ENCODE results near the gene ACTR1A. TPM values are rescaled to one million over a fixed set of nuclear protein-coding genes. Genes with fewer than 3 reads are reported as not detected.

Gene ACTR1A
- total RNA-seq, 4 donors from 2014 or later = 68.0 to 85.6 (median 82.3) TPM

DNA sequence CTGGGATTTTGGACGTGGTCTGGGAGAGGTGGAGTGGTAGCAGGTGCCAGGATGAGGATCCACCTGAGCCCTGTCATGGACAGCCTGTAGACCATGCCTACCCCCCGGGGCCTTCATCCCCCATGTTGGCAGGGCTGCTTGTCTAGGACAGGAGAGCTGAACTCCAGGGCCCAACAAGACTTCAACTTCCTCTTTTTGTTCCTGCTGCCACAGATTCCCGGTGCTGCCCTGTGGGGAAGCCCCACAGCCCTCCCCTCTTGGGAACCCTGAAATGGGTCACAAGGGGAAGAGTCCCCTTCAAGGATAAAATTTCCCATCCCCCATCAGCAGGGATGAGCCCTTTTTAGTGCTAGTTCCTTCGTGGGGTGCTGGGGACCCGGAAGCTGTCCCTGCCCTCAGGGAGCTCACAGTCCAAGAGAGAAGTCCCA is 68.9 kb downstream of the ACTR1A start:
- no peak for DNase-seq
- peak overlapping the region in 1 of 4 donors; percentile 28 for H3K27ac ChIP-seq
- H3K36me3 ChIP-seq = no peaks in the 10 kb centered on the region
- H3K4me1 ChIP-seq = peaks cover 9 to 51% (median 16%) of the 10 kb centered on the region in 3 donors
- H3K9me3 ChIP-seq = no peaks in the 10 kb centered on the region
- peaks cover 0 to 29% (median 0%) of the 10 kb centered on the region in 4 donors for H3K27me3 ChIP-seq
- WGBS, 2 donors = 47 to 51% methylated on average over 2 of the region's 5 CpGs
- H3K4me3 ChIP-seq = no peak overlapping the region
- intact Hi-C loops (cut with DNase I) = no loop called here
- TF ChIP-seq POLR2A (IDR thresholded peaks at IDR 0.05) = no peak
- TF ChIP-seq, protein P1, sequence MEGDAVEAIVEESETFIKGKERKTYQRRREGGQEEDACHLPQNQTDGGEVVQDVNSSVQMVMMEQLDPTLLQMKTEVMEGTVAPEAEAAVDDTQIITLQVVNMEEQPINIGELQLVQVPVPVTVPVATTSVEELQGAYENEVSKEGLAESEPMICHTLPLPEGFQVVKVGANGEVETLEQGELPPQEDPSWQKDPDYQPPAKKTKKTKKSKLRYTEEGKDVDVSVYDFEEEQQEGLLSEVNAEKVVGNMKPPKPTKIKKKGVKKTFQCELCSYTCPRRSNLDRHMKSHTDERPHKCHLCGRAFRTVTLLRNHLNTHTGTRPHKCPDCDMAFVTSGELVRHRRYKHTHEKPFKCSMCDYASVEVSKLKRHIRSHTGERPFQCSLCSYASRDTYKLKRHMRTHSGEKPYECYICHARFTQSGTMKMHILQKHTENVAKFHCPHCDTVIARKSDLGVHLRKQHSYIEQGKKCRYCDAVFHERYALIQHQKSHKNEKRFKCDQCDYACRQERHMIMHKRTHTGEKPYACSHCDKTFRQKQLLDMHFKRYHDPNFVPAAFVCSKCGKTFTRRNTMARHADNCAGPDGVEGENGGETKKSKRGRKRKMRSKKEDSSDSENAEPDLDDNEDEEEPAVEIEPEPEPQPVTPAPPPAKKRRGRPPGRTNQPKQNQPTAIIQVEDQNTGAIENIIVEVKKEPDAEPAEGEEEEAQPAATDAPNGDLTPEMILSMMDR (IDR thresholded peaks at IDR 0.05) = no peak

DNA sequence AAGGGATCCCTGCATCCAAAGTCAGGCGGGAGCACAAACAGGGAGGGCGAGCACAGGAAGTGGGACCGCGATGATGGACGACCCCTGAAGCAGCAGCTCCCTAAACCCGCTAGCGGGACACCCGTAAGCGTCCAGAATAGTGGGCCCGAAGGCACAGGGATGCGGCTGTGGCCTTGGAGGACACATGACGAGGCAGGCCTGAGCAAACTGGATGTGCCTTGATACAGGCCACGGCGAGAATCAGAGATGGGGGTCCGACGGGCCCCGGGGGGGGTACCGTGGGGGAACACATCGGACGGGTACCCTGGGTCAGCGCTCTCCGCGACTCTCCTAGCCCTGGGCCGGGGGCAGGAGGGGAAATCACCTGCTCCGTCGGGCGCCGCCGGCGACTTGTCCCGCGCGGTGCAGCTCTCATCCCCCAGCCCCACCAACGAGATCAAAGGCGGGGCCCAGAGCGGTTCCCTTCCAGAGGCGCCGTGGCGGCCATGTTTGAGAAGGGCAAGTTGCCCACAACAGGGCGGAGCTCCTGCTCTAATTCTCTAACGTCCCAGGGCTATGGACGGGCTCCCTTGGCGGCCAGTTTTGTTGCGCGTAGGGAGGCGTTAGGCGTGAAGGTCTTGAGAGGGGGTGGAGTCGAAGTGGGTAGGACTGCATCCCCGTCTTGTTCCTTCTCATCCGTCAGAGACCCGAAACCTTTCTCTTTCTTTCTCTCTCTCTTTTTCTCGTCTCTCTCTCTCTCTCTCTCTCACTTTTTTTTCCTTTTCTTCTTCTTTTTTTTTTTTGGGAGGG is 70.2 kb downstream of the ACTR1A start, which contains the start of gene CUEDC2:
TSS of gene CUEDC2 (minus strand) at position 413 of the 789 bp plus-strand sequence. CDS start 7,386 bp downstream, outside the sequence.
- Histone ChIP-seq H3K4me1 (peaks cover 9 to 58% (median 16%) of the 10 kb centered on the region in 3 donors), H3K27me3 (peaks cover 0 to 29% (median 0%) of the 10 kb centered on the region in 4 donors), H3K4me3 (peak within 1 kb of the TSS; percentile 75 to 95 (median 88)), H3K9me3 (no peaks in the 10 kb centered on the region), H3K36me3 (no peaks in the 10 kb centered on the region), H3K27ac (peak within 1 kb of the TSS; percentile 83 to 93 (median 88))
- intact Hi-C loops (cut with DNase I) = no loop called here
- TF ChIP-seq, protein P1 (IDR thresholded peaks at IDR 0.05) = peak in 1 of 6 experiments; percentile 21
- peak in 2 of 4 donors; percentile 21 to 47 for TF ChIP-seq POLR2A (IDR thresholded peaks at IDR 0.05)
- 0 to 2% methylated on average over 22 to 24 of the region's 52 CpGs for WGBS, 2 donors
- DNase-seq = peak; percentile 80

DNA sequence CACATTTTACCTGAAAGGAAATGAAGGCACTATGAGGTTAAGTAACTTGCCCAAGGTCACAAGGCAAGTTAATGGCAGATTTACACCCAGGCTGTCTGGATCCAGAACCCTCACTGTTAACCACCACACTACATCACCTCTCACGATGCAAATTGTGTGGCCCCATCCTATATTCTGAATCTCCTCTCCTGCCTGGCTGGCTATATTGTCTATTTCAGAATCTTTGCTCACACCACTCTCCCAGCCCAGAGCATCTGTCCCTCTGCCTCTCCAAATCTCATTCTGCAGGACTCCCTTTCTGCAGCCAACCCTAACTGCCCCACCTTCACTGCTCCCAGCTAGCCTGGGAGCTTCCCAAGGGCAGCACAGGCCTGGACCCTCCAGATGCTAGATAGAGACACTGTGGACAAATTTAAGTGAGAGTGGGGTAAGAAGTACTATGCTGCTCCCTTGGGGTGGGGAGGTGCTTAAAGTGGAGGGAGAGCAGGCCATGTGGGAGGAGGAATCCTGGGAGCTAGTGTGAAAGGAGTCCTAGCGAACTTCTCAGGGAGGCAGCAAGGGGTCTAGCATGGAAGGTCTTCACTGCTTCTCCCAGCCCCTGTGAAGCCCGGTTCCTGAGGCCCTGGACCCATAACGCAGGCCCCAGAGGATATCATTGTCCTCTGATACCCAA is 70.9 kb downstream of the ACTR1A start:
- Histone ChIP-seq H3K9me3 (no peaks in the 10 kb centered on the region), H3K4me1 (peaks cover 9 to 58% (median 16%) of the 10 kb centered on the region in 3 donors), H3K27ac (peak overlapping the region; percentile 83 to 93 (median 88)), H3K4me3 (peak overlapping the region; percentile 75 to 95 (median 88)), H3K36me3 (no peaks in the 10 kb centered on the region), H3K27me3 (peaks cover 0 to 29% (median 0%) of the 10 kb centered on the region in 4 donors)
- TF ChIP-seq POLR2A (IDR thresholded peaks at IDR 0.05) = no peak
- TF ChIP-seq, protein P1 (IDR thresholded peaks at IDR 0.05) = no peak
- no peak for DNase-seq
- intact Hi-C loops (cut with DNase I) = no loop called here
- WGBS, 2 donors = 10 to 17% methylated on average over 3 to 4 of the region's 4 CpGs

DNA sequence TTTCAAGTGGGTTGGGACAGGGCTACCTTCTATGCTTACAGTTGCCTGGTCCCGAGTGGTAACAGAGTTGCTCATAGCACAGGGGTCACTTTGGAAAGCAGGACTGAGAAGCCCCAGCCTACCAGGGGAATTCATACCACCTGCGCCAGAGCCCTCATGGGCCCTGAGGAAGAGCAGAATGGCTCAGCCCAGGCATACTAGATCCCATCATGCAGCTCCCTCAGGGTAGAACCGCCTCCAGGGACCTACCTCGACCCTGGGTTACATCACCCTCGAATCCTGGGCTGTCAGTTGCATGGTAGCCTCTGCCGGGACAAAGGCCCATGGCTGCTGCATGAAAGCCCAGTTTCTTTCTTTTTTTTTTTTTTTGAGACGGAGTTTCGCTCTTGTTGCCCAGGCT is 73.0 kb downstream of the ACTR1A start:
- intact Hi-C loops (cut with DNase I) = no loop called here
- Histone ChIP-seq H3K4me3 (no peak overlapping the region), H3K36me3 (peaks cover 0 to 8% (median 2%) of the 10 kb centered on the region in 3 donors), H3K27me3 (peaks cover 0 to 8% (median 0%) of the 10 kb centered on the region in 4 donors), H3K4me1 (peaks cover 9 to 38% (median 15%) of the 10 kb centered on the region in 3 donors), H3K9me3 (no peaks in the 10 kb centered on the region), H3K27ac (no peak overlapping the region)
- no peak for DNase-seq
- TF ChIP-seq, protein P1 (IDR thresholded peaks at IDR 0.05) = no peak
- no peak for TF ChIP-seq POLR2A (IDR thresholded peaks at IDR 0.05)
- 84 to 86% methylated on average over 6 to 7 of the region's 8 CpGs for WGBS, 2 donors

Small RNAs within 50 kb of the gene (small RNA-seq; reads per million reads assigned to genes)
- 1,091 to 7,937 (median 5,469) reads per million in 4 donors for gene MIR146B

Other genes starting within 250 kb of the ACTR1A start
- 10 to 100 TPM; 10.7 to 20.2 (median 15.6) TPM for gene NFKB2, start 107.0 kb downstream of the ACTR1A start, total RNA-seq
- gene PSD, start 83.9 kb downstream of the ACTR1A start, total RNA-seq = 1 to 10 TPM in 2 of 4 donors, under 1 TPM in 2; 0.22 to 3.4 (median 0.93) TPM
- 10 to 100 TPM; 10.6 to 20.2 (median 18.8) TPM for gene FBXL15, start 81.9 kb downstream of the ACTR1A start, total RNA-seq
- gene CUEDC2, start 70.1 kb downstream of the ACTR1A start, total RNA-seq = 10 to 100 TPM; 16.6 to 37.6 (median 27.0) TPM
- gene C10orf95, start 51.2 kb downstream of the ACTR1A start, total RNA-seq = 1 to 10 TPM in 2 of 4 donors, under 1 TPM in 1, not detected in 1; 0.23 to 1.9 (median 1.1) TPM
- 1 to 10 TPM; 5.0 to 8.9 (median 6.8) TPM for gene SUFU, start 1.3 kb upstream of the ACTR1A start, total RNA-seq
- 10 to 100 TPM; 27.6 to 75.9 (median 48.8) TPM for gene TRIM8, start 141.8 kb upstream of the ACTR1A start, total RNA-seq
- 1 to 10 TPM in 3 of 4 donors, under 1 TPM in 1; 0.87 to 5.0 (median 2.2) TPM for gene ARL3, start 211.7 kb upstream of the ACTR1A start, total RNA-seq
- 1 to 10 TPM; 1.4 to 7.8 (median 3.6) TPM for gene SFXN2, start 211.9 kb upstream of the ACTR1A start, total RNA-seq
- 10 to 100 TPM; 40.6 to 61.4 (median 49.1) TPM for gene WBP1L, start 241.2 kb upstream of the ACTR1A start, total RNA-seq

Data from esophagus squamous epithelium (tissue), 5 donors.